HG03097 (cell line): Measurements from ENCODE around the gene C2CD2.

Source experiments
- ATAC-seq: cut with Tn5 transposase; IDR thresholded peaks from one replicate; pipeline ENCODE4 v1.9.1; 2021; ENCODE audit not compliant: unreplicated experiment, low FRiP score

Gene C2CD2

DNA sequence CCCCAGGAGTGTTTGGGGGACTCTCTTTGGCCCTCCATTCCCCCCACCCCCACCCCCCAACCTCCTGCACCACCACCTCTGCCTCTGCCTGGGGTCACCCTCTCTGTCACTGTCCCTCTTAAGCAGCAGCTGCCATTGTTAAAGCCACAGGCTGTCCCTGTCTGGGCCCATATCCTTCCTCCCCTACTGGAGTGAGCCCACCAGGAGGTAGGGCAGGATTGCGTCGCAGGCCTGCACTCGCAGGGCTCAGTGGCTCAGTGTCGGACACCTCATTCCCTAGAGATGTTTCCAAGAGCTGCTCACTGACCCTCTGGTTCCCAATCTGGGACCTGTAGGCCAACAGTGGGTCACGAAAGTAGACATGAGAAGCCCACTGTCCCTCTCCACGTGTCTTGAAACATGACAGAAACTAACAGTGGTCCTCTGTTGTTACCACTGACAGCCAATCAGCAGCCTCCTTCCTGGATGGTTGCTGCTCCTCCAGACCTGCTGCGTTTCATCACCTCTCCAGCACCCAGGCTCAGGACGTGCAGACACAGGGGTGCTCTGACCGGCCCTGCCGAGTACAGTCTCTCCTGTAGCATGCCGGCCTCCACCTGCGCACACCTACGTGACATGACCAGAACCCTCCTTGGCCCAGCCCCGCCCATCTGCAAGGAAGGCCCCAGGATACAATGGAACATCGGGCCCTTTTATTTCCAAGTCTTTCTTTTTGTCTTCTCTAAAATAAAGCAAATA, 82.4 kb downstream of the C2CD2 start:
- no peak for ATAC-seq

DNA sequence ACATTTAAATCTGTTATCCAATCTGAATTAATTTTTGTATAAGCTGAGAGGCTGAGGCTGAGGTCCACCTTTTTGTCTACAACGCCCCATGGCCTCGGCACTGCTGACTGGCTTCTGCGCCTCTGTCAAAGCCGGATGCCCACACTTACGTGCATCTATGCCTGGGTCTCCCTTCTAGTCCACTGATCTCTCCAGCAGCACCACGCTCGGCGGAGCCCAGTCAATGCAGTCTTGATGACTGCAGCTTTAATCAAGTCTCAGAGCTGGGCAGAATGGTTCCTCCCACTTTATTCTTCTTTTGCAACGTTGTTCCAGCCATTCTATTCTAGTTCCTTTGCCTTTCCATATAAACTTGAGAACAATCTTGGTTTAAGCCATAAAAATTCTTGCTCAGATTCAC, 84.0 kb downstream of the C2CD2 start:
- no peak for ATAC-seq

GRCh38 chr21:41868062-41868710, 85.6 kb downstream of the C2CD2 start:
- peak; percentile 41 for ATAC-seq

DNA sequence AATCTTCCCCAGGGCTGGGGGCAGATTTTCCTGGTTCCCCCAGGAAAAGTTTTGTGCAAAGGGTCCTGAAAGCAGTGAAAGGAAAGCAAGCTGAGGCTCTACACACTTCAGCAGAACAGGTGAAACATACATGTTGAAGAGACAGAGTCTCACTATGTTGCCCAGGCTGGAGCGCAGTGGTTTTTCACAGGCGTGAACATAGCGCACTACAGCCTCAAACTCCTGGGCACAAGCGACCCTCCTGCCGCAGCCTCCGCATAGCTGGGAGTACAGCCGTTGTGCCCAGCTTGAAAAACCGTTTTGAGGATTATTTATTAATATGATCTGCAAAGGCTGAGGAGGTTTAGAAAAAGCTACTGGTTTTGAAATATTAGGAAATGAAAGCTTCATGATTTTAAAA, 86.5 kb downstream of the C2CD2 start:
- no peak for ATAC-seq

GRCh38 chr21:41866274-41866809, 87.5 kb downstream of the C2CD2 start:
- no peak for ATAC-seq

GRCh38 chr21:41865002-41865777, 88.6 kb downstream of the C2CD2 start:
- ATAC-seq = peak; percentile 44

DNA sequence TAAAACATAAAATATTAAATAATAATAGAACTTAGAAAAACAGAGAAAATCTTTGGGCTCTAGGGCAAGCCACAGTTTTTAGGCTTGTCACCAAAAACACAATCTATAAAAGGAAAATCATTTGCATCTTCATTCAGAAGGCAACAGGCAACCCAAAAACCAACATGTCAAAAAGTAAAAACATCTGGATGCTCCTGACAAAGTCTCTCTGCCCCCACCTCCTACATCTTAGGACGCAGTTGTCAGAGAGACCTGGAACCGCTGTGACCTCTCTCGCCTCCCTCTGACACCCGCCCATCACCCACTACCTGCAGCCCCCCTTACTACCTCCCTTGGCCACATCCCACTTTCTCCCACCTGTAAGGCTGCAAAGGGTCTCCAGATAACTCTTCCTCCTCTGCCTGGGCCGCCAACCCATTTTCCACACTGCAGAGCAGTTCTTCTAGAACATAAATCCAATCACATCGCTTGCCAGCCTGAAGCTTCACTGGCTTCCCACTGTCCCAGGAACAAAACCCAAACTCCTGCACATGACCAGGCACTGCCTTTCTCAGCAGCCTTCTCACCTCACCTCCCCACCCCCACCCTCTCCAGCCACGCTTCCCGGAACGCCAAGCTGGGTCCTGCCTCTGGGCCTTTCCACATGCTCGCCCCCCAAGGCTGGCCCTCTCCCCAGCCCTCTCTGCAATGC, 89.4 kb downstream of the C2CD2 start:
- no peak for ATAC-seq

DNA sequence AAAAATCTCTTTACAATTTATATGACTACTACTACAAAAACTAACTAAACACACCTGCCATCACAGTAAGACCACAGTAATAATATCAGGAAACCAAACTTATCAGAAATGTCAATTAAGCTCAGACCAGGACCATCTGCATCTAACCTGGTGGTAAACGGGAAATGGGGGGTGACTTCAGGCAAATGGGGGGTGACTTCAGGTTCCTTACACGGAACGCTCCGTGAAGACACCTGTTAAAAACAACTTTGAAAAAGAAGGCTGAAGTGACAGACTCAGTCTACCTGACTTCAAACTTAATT, 90.4 kb downstream of the C2CD2 start:
- no peak for ATAC-seq

- ATAC-seq = no peak
These were observed 91.8 kb downstream of the C2CD2 start for GRCh38 chr21:41861987-41862386.

GRCh38 chr21:41861255-41861654, 92.6 kb downstream of the C2CD2 start:
- no peak for ATAC-seq

- no peak for ATAC-seq
These were observed 94.4 kb downstream of the C2CD2 start for GRCh38 chr21:41859297-41859980.

- no peak for ATAC-seq
These were observed 95.1 kb downstream of the C2CD2 start for GRCh38 chr21:41858466-41859296.

DNA sequence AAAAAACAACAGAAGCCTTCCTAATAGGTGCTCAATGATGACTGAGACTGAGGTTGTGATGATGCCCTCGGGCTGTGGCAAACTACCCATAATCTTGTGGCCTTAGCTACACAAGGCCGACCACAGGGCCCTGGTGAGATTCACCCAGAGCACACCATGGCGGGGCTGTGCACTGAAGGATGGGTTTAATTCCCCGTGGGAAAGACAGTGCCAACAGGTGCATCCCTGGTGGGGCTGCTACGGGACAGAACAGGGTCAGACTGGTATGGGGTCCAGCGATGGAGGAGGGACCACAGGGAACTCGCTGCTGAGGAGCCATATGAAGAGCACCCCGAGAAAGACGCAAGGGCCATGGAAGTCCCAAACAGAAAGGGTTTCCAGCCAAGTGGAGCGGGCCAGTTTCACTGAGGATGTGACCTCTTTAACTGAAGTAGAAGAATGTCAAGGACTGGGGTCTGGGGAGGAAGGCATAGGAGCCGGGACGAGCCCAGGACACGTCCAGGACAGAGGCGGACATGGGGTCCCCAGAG, 96.0 kb downstream of the C2CD2 start:
- no peak for ATAC-seq

- ATAC-seq = no peak
These were observed 97.2 kb downstream of the C2CD2 start for GRCh38 chr21:41856572-41856971.

- ATAC-seq = no peak
These were observed 99.3 kb downstream of the C2CD2 start for GRCh38 chr21:41854426-41854995.

- ATAC-seq = no peak
These were observed 100.9 kb downstream of the C2CD2 start for GRCh38 chr21:41852929-41853320.

- ATAC-seq = no peak
These were observed 101.5 kb downstream of the C2CD2 start for GRCh38 chr21:41852151-41852928.

DNA sequence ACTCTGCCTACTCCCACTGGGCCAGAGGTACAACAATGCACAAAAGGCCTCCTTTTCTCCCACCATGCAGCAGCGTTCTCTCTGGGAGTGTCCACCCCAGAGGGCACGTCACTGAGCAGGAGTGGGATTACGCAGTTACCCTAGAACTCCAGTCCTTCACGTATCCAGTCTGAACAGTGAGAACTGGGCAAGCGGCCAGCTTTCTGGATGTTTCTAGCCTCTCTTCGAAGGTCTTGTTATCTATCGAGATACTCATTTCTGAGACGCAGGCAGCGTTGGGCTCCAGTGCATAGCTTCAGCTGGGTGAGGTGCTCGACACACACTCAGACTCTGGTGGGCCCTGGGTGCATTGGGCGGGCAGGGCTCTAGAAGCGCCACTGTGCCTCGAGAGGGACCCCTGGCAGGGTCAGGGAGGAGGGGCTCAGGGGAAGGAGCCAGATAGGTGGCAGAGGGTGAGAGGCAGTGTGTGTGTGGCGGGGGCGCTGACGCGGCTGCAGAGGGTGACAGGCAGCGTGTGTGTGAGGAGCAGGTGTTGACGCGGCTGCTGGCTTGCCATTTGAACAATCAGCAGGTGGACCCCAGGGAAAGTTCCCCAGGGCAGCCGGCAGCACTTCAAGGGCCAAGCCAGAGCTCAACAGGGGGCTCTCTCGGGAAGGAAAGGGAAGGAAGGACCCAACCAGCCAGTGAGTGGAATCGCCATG, 102.6 kb downstream of the C2CD2 start:
- no peak for ATAC-seq
